Trophoblast cell (in vitro differentiated cells and primary cell): Measurements from ENCODE around the gene SNORC.
A peak's percentile ranks its signal among the peaks of the same experiment; 100 is the strongest.

Experiments
- DNase-seq, 2 donors: peaks; one replicate each; pipeline ENCODE4 v3.0.0-alpha.2; 2016
- H2AFZ ChIP-seq: 2 replicates; pipeline ENCODE4 v1.6.1; 2013; ENCODE audit warnings: low read length, moderate library complexity, mild to moderate bottlenecking; ENCODE audit not compliant: insufficient read depth, poor library complexity
- H2AK5ac ChIP-seq: 2 replicates; pipeline ENCODE4 v1.6.1; 2013; ENCODE audit warnings: mild to moderate bottlenecking, low read length
- H2BK120ac ChIP-seq: 2 replicates; pipeline ENCODE4 v1.6.1; 2013; ENCODE audit warnings: low read length, mild to moderate bottlenecking, moderate library complexity; ENCODE audit not compliant: insufficient read depth, poor library complexity
- H2BK12ac ChIP-seq: 2 replicates; pipeline ENCODE4 v1.6.1; 2013; ENCODE audit warnings: mild to moderate bottlenecking, low read length, moderate library complexity
- H2BK5ac ChIP-seq: 2 replicates; pipeline ENCODE4 v1.6.1; 2013; ENCODE audit warnings: low read length, low read depth, moderate library complexity, mild to moderate bottlenecking; ENCODE audit not compliant: poor library complexity
- H3K14ac ChIP-seq: 2 replicates; pipeline ENCODE4 v1.6.1; 2013; ENCODE audit warnings: mild to moderate bottlenecking, low read length
- H3K18ac ChIP-seq: 2 replicates; pipeline ENCODE4 v1.6.1; 2013; ENCODE audit warnings: mild to moderate bottlenecking, low read length
- H3K23ac ChIP-seq: 2 replicates; pipeline ENCODE4 v1.6.1; 2013; ENCODE audit warnings: low read length
- H3K27ac ChIP-seq: 2 replicates; pipeline ENCODE4 v1.5.1; 2013; ENCODE audit warnings: low read depth, mild to moderate bottlenecking, inconsistent platforms, low read length, moderate library complexity
- H3K27me3 ChIP-seq: 2 replicates; pipeline ENCODE4 v1.6.1; 2013; ENCODE audit warnings: inconsistent platforms, mild to moderate bottlenecking, low read length, moderate library complexity; ENCODE audit not compliant: insufficient read depth
- H3K36me3 ChIP-seq, 2 experiments: 1 replicate in 1 of 2; 2 replicates in 1 of 2; pipeline ENCODE4 v1.6.1; 2013; ENCODE audit warnings: low read length in 2 of 2, mild to moderate bottlenecking in 2 of 2, moderate library complexity in 1 of 2; ENCODE audit not compliant: insufficient read depth in 2 of 2, control insufficient read depth in 1 of 2
- H3K4ac ChIP-seq: 2 replicates; pipeline ENCODE4 v1.6.1; 2013; ENCODE audit warnings: low read depth, mild to moderate bottlenecking, low read length, moderate library complexity
- H3K4me1 ChIP-seq, 2 experiments: 1 replicate in 1 of 2; 2 replicates in 1 of 2; pipeline ENCODE4 v1.6.1; 2013; ENCODE audit warnings: low read length in 2 of 2, mild to moderate bottlenecking in 2 of 2, moderate library complexity in 1 of 2; ENCODE audit not compliant: insufficient read depth in 2 of 2, control insufficient read depth in 1 of 2
- H3K4me2 ChIP-seq: 2 replicates; pipeline ENCODE4 v1.6.1; 2013; ENCODE audit warnings: inconsistent platforms, mild to moderate bottlenecking, low read length, moderate library complexity
- H3K4me3 ChIP-seq: 2 replicates; pipeline ENCODE4 v1.5.1; 2013; ENCODE audit warnings: mild to moderate bottlenecking, low read depth, low read length, inconsistent platforms
- H3K79me1 ChIP-seq: one replicate; pipeline ENCODE4 v1.6.1; 2013; ENCODE audit warnings: low read length
- H3K79me2 ChIP-seq: 2 replicates; pipeline ENCODE4 v1.6.1; 2013; ENCODE audit warnings: low read length, mild to moderate bottlenecking; ENCODE audit not compliant: control insufficient read depth, insufficient read depth, poor library complexity
- H3K9ac ChIP-seq: 2 replicates; pipeline ENCODE4 v1.6.1; 2013; ENCODE audit warnings: mild to moderate bottlenecking, low read length
- H3K9me3 ChIP-seq: 2 replicates; pipeline ENCODE4 v1.6.1; 2013; ENCODE audit warnings: low read depth, mild to moderate bottlenecking, control low read depth, inconsistent platforms, low read length; ENCODE audit not compliant: insufficient read depth
- H4K12ac ChIP-seq: 2 replicates; pipeline ENCODE4 v1.6.1; 2013; ENCODE audit warnings: low read depth, mild to moderate bottlenecking, low read length, moderate library complexity
- H4K8ac ChIP-seq: 2 replicates; pipeline ENCODE4 v1.6.1; 2013; ENCODE audit warnings: low read depth, mild to moderate bottlenecking, low read length, moderate library complexity
- H4K91ac ChIP-seq: one replicate; pipeline ENCODE4 v1.6.1; 2013; ENCODE audit warnings: low read depth, mild to moderate bottlenecking, low read length, moderate library complexity
- WGBS: extraction: QIAGEN DNeasy Blood & Tissue Kit; methylation state at CpG from one replicate; pipeline ENCODE4 v1.1.7; 2013; ENCODE audit warnings: missing lambda C conversion rate; ENCODE audit not compliant: insufficient read length, insufficient coverage; ENCODE audit errors: extremely low coverage; 5-methylcytosine and 5-hydroxymethylcytosine counted together

Gene SNORC

DNA sequence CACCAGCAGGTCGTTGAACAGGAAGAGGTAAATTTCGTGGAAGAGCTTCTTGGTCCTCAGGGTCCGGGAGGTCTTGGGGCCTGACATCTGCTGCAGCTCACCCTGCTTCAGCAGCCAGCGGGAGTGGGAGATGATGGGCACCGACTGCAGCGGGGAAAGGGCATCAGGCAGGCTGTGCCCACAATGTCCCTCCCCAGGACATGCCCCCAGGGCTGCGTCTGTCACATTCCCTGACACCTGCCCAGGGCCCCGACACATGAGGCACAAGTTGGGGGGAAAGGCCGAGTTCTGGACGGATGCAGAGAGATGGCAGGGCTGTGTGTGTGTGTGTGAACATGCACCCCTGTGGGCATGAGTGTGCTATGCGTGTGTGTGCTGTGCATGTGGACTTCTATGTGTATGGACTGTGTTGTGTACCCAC, 13.9 kb downstream of the SNORC start:
- H4K8ac ChIP-seq, result no peak overlapping the region
- H2AK5ac ChIP-seq, result no peak overlapping the region
- no peak overlapping the region for H2BK5ac ChIP-seq
- H3K4me2 ChIP-seq, result no peak overlapping the region
- H3K9ac ChIP-seq, result no peak overlapping the region
- no peaks in the 10 kb centered on the region for H3K79me1 ChIP-seq
- H3K9me3 ChIP-seq, result peaks cover 8% of the 10 kb centered on the region
- H3K27me3 ChIP-seq, result no peaks in the 10 kb centered on the region
- H3K79me2 ChIP-seq, result no peaks in the 10 kb centered on the region
- no peak overlapping the region for H3K14ac ChIP-seq
- H3K4me3 ChIP-seq, result no peak overlapping the region
- H4K12ac ChIP-seq, result no peak overlapping the region
- no peak for DNase-seq
- no peak overlapping the region for H2BK12ac ChIP-seq
- WGBS, result no CpG with 5 or more reads among the region's 11 CpGs
- no peaks in the 10 kb centered on the region for H3K36me3 ChIP-seq
- H3K27ac ChIP-seq, result no peak overlapping the region
- H4K91ac ChIP-seq, result no peak overlapping the region
- H3K18ac ChIP-seq, result no peak overlapping the region
- H3K23ac ChIP-seq, result no peak overlapping the region
- H2BK120ac ChIP-seq, result no peak overlapping the region
- no peak overlapping the region for H3K4ac ChIP-seq
- peaks cover 0 to 3% of the 10 kb centered on the region in 2 experiments for H3K4me1 ChIP-seq
- H2AFZ ChIP-seq, result no peak overlapping the region

GRCh38 chr2:232884549-232885263, 14.6 kb downstream of the SNORC start:
- no peaks in the 10 kb centered on the region for H3K36me3 ChIP-seq
- H3K9me3 ChIP-seq, result peaks cover 8% of the 10 kb centered on the region
- H3K79me2 ChIP-seq, result no peaks in the 10 kb centered on the region
- H3K27ac ChIP-seq, result no peak overlapping the region
- no peaks in the 10 kb centered on the region for H3K79me1 ChIP-seq
- no peak overlapping the region for H3K4ac ChIP-seq
- H4K91ac ChIP-seq, result no peak overlapping the region
- H4K12ac ChIP-seq, result no peak overlapping the region
- no peak overlapping the region for H3K23ac ChIP-seq
- no peak overlapping the region for H4K8ac ChIP-seq
- H3K14ac ChIP-seq, result no peak overlapping the region
- no peaks in the 10 kb centered on the region for H3K27me3 ChIP-seq
- WGBS, result no CpG with 5 or more reads among the region's 27 CpGs
- H3K4me1 ChIP-seq, result peaks cover 0 to 3% of the 10 kb centered on the region in 2 experiments
- no peak overlapping the region for H3K9ac ChIP-seq
- H3K4me2 ChIP-seq, result no peak overlapping the region
- H2BK120ac ChIP-seq, result no peak overlapping the region
- H2AFZ ChIP-seq, result no peak overlapping the region
- DNase-seq, result no peak
- H2BK5ac ChIP-seq, result no peak overlapping the region
- no peak overlapping the region for H3K18ac ChIP-seq
- no peak overlapping the region for H2AK5ac ChIP-seq
- H2BK12ac ChIP-seq, result no peak overlapping the region
- H3K4me3 ChIP-seq, result no peak overlapping the region

GRCh38 chr2:232885264-232885961, 15.3 kb downstream of the SNORC start:
- no peak overlapping the region for H4K12ac ChIP-seq
- no peak overlapping the region for H2BK120ac ChIP-seq
- H4K91ac ChIP-seq, result no peak overlapping the region
- DNase-seq, result peak in 1 of 2 donors; percentile 60
- H3K27me3 ChIP-seq, result no peaks in the 10 kb centered on the region
- no peak overlapping the region for H2BK5ac ChIP-seq
- H2AK5ac ChIP-seq, result no peak overlapping the region
- no peak overlapping the region for H2BK12ac ChIP-seq
- H3K4ac ChIP-seq, result no peak overlapping the region
- H3K79me2 ChIP-seq, result no peaks in the 10 kb centered on the region
- H3K4me1 ChIP-seq, result peaks cover 0 to 3% of the 10 kb centered on the region in 2 experiments
- no peak overlapping the region for H3K27ac ChIP-seq
- no peak overlapping the region for H4K8ac ChIP-seq
- no CpG with 5 or more reads among the region's 25 CpGs for WGBS
- H3K36me3 ChIP-seq, result no peaks in the 10 kb centered on the region
- H3K4me3 ChIP-seq, result no peak overlapping the region
- H3K9ac ChIP-seq, result no peak overlapping the region
- no peak overlapping the region for H2AFZ ChIP-seq
- H3K4me2 ChIP-seq, result no peak overlapping the region
- no peaks in the 10 kb centered on the region for H3K79me1 ChIP-seq
- H3K18ac ChIP-seq, result no peak overlapping the region
- H3K9me3 ChIP-seq, result peaks cover 8% of the 10 kb centered on the region
- no peak overlapping the region for H3K14ac ChIP-seq
- H3K23ac ChIP-seq, result no peak overlapping the region

DNA sequence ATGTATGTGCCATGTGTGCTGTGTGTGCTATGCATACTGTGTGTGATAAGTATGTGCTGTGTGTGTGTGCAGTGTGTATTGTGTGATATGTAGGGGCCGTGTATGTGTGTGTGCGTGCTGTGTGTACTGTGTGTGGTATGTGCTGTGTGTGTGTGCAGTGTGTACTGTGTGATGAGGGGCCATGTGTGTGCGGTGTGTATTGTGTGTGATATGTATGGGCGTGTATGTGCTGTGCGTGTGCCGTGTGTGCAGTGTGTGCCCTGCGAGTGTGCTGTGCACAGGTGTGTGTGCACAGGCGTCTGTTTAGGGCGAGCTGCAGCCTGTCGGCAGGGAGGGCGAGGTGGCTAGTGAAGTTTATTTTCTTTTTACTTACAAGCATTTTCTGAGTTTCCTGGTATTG, 16.1 kb downstream of the SNORC start:
- H3K79me2 ChIP-seq, result no peaks in the 10 kb centered on the region
- H3K4me1 ChIP-seq, result peaks cover 7 to 8% of the 10 kb centered on the region in 2 experiments
- no peak overlapping the region for H3K4me2 ChIP-seq
- no peak overlapping the region for H3K27ac ChIP-seq
- H2BK5ac ChIP-seq, result no peak overlapping the region
- peak overlapping the region; percentile 68 for H3K23ac ChIP-seq
- peaks cover 8% of the 10 kb centered on the region for H3K9me3 ChIP-seq
- no peak overlapping the region for H4K8ac ChIP-seq
- WGBS, result no CpG with 5 or more reads among the region's 11 CpGs
- no peaks in the 10 kb centered on the region for H3K27me3 ChIP-seq
- no peak overlapping the region for H3K14ac ChIP-seq
- no peak overlapping the region for H3K18ac ChIP-seq
- no peak overlapping the region for H2BK120ac ChIP-seq
- no peak for DNase-seq
- no peak overlapping the region for H2AFZ ChIP-seq
- H4K12ac ChIP-seq, result no peak overlapping the region
- no peaks in the 10 kb centered on the region for H3K36me3 ChIP-seq
- H2BK12ac ChIP-seq, result no peak overlapping the region
- no peak overlapping the region for H4K91ac ChIP-seq
- H3K4ac ChIP-seq, result no peak overlapping the region
- H3K4me3 ChIP-seq, result peak overlapping the region; percentile 31
- H3K79me1 ChIP-seq, result no peaks in the 10 kb centered on the region
- no peak overlapping the region for H3K9ac ChIP-seq
- H2AK5ac ChIP-seq, result no peak overlapping the region
